Endothelial cell of umbilical vein (primary cell): Measurements from ENCODE around the gene NFX1. TPM values are rescaled to one million over a fixed set of nuclear protein-coding genes. Genes with fewer than 3 reads are reported as not detected.

Experiments used
- BruUV-seq: library from RNA; stranded (reverse); fragments of 400-500 nt; replicated peaks from 2 replicates; lab custom pipeline; 2021; lab: Mats Ljungman, UMichigan
- CTCF ChIA-PET: fragments of 300-600, 350-600 bp; sonication (Branson Sonifier 250); formaldehyde crosslinking; loops from one replicate; lab custom pipeline; 2021; ENCODE audit warnings: antibody characterized with exemption, inconsistent platforms; lab: Charles Lee
- POLR2A ChIA-PET: fragments of 300-600, 350-600 bp; sonication (Branson Sonifier 250); formaldehyde crosslinking; loops from one replicate; lab custom pipeline; 2021; ENCODE audit warnings: antibody characterized with exemption, inconsistent platforms; lab: Charles Lee
- DNase-seq: peaks from one replicate; pipeline ENCODE4 v3.0.0-alpha.2; 2011; ENCODE audit warnings: low read depth, low spot score
- FAIRE-seq: peaks from 2 replicates; lab custom pipeline; 2011; peaks lifted over from hg19 to GRCh38; lab: Jason Lieb, UNC
- H2AFZ ChIP-seq: 2 replicates; pipeline ENCODE4 v1.6.0; 2012; ENCODE audit warnings: low read depth, low read length, control low read depth, inconsistent platforms
- H3K27ac ChIP-seq: 2 replicates; pipeline ENCODE4 v1.5.1; 2011; ENCODE audit warnings: low read depth, mild to moderate bottlenecking, control low read depth, low read length, moderate library complexity; ENCODE audit not compliant: insufficient read depth
- H3K27me3 ChIP-seq, 2 experiments: 2 replicates each; pipeline versions ENCODE4 v1.6.0 to v1.6.1; 2011; ENCODE audit warnings: low read length in 2 of 2, mixed read lengths in 1 of 2; ENCODE audit not compliant: control insufficient read depth in 2 of 2, insufficient read depth in 2 of 2
- H3K36me3 ChIP-seq, 2 experiments: 2 replicates in 1 of 2; 3 replicates in 1 of 2; pipeline ENCODE4 v1.5.1; 2011; ENCODE audit warnings: low read length in 2 of 2, mild to moderate bottlenecking in 1 of 2, moderate library complexity in 1 of 2; ENCODE audit not compliant: control insufficient read depth in 2 of 2, insufficient read depth in 2 of 2; ENCODE audit errors: extremely low read depth in 1 of 2
- H3K4me1 ChIP-seq: 3 replicates; pipeline ENCODE4 v1.5.1; 2011; ENCODE audit warnings: mild to moderate bottlenecking, low read length; ENCODE audit not compliant: control insufficient read depth, insufficient read depth; ENCODE audit errors: extremely low read depth
- H3K4me2 ChIP-seq: 2 replicates; pipeline ENCODE4 v1.6.1; 2011; ENCODE audit warnings: low read length, control low read depth, mixed read lengths; ENCODE audit not compliant: insufficient read depth
- H3K4me3 ChIP-seq, 3 experiments: fragments of 200-600 bp in 1 of 3; sonication (generic), shearing (Covaris generic) in 1 of 3; replicated peaks in 1 of 3; 2 replicates each; pipeline ENCODE4 v1.5.1; 2011 to 2016; ENCODE audit warnings: control low read depth in 3 of 3, low read length in 3 of 3, mild to moderate bottlenecking in 2 of 3, inconsistent platforms in 1 of 3, low read depth in 1 of 3, moderate library complexity in 1 of 3; ENCODE audit not compliant: insufficient read depth in 1 of 3
- H3K79me2 ChIP-seq: 2 replicates; pipeline ENCODE4 v1.6.0; 2012; ENCODE audit warnings: low read length, inconsistent platforms; ENCODE audit not compliant: control insufficient read depth, insufficient read depth
- H3K9ac ChIP-seq: replicated peaks from 2 replicates; pipeline ENCODE3; 2011; ENCODE audit warnings: low read length, control low read depth; ENCODE audit not compliant: insufficient read depth; ENCODE audit errors: extremely low read depth
- H3K9me1 ChIP-seq: replicated peaks from 3 replicates; pipeline ENCODE4 v1.6.0; 2011; ENCODE audit warnings: mild to moderate bottlenecking, low read length; ENCODE audit not compliant: control insufficient read depth, insufficient read depth; ENCODE audit errors: extremely low read depth
- H3K9me3 ChIP-seq: replicated peaks from 2 replicates; pipeline ENCODE4 v1.5.1; 2012; ENCODE audit warnings: low read length, inconsistent platforms; ENCODE audit not compliant: control insufficient read depth, insufficient read depth
- H4K20me1 ChIP-seq: replicated peaks from 2 replicates; pipeline ENCODE3; 2011; ENCODE audit warnings: mild to moderate bottlenecking, low read length; ENCODE audit not compliant: control insufficient read depth, insufficient read depth; ENCODE audit errors: extremely low read depth
- EZH2 ChIP-seq: IDR thresholded peaks from 2 replicates; pipeline ENCODE4 v1.6.1; 2012; ENCODE audit warnings: borderline replicate concordance, low read depth, mild to moderate bottlenecking, moderate library complexity, low read length, inconsistent platforms; ENCODE audit not compliant: severe bottlenecking
- FOS ChIP-seq: IDR thresholded peaks from 2 replicates; pipeline ENCODE4 v1.6.1; 2011; ENCODE audit warnings: mild to moderate bottlenecking, low read length, moderate library complexity, borderline replicate concordance; ENCODE audit not compliant: insufficient read depth
- JUN ChIP-seq: IDR thresholded peaks from 2 replicates; pipeline ENCODE4 v1.6.1; 2011; ENCODE audit warnings: borderline replicate concordance, low read depth; ENCODE audit not compliant: insufficient read length, insufficient read depth
- MYC ChIP-seq: IDR thresholded peaks from one replicate; pipeline ENCODE4 v1.6.1; 2011; ENCODE audit warnings: mild to moderate bottlenecking, low read depth, low read length
- dilution Hi-C: fragments of 300-500 bp; cut with MboI; formaldehyde crosslinking; loops from one replicate; pipeline ENCODE4 v1.15.0; 2019; ENCODE audit warnings: low sequenced_read_pairs; ENCODE audit not compliant: extremely low pct_ligation_motif_present
- intact Hi-C: fragments of 100-400 bp; cut with micrococcal nuclease; formaldehyde crosslinking; loops from one replicate; pipeline ENCODE4 v1.10.0; 2022
- polyA plus RNA-seq, 4 experiments: library from polyadenylated mRNA; depleted of rRNA in 3 of 4; stranded (reverse) in 3 of 4; unstranded in 1 of 4; fragments of >200 nt; gene quantifications; 2 replicates each; pipeline versions ENCODE4 v1.2.1 to v1.2.3, GENCODE V29; 2011 to 2012; ENCODE audit warnings: missing spikeins in 1 of 4
- total RNA-seq: library from RNA; stranded (reverse); gene quantifications from 2 replicates; pipeline ENCODE4 v1.2.3, GENCODE V29; 2021
- TF ChIP-seq, protein P1 (sequence below), 2 donors: IDR thresholded peaks; 1 replicate in 1 of 2; 2 replicates in 1 of 2; pipeline ENCODE4 v1.5.1; 2011; ENCODE audit warnings: low read length in 2 of 2, mild to moderate bottlenecking in 2 of 2, moderate library complexity in 2 of 2, control low read depth in 1 of 2, inconsistent platforms in 1 of 2, low read depth in 1 of 2; ENCODE audit not compliant: insufficient read depth in 1 of 2; ENCODE audit errors: extremely low read depth in 1 of 2
- TF ChIP-seq, protein P2 (sequence below): IDR thresholded peaks from 2 replicates; pipeline ENCODE4 v1.6.1; 2011; ENCODE audit not compliant: insufficient read depth, insufficient read length

NFX1 gene
- total and polyA plus RNA-seq, 2 donors (not counting 3 experiments of a cell fraction or from before 2014, with no cell fraction given): 19.3 to 21.7 TPM

DNA sequence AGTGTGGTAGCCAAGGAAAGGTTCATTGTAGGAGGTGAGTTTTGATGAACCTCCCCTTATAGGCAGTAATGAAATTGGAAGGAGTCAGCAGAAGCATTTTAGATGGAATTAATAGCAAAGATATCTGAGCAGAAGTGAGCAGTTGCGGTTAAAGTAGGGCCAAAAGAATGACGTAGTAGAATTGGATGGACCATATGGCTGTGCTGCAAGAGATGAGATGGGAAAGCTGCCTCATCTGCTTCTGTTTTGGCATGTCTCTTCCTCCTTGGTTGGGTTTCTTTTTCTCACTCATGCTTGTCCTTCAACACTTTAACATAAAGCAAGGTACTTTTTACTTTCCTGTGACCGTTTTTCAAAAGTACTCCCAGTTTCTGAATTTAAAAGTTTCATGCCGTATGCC lies 56.2 kb downstream of the NFX1 start:
- Histone ChIP-seq H3K4me2 (no peak overlapping the region), H3K9me3 (no peaks in the 10 kb centered on the region), H3K4me3 (no peak overlapping the region), H3K9me1 (no peaks in the 10 kb centered on the region), H4K20me1 (no peaks in the 10 kb centered on the region), H3K27me3 (no peaks in the 10 kb centered on the region), H3K9ac (no peak overlapping the region), H2AFZ (no peak overlapping the region), H3K79me2 (no peaks in the 10 kb centered on the region), H3K4me1 (no peaks in the 10 kb centered on the region), H3K27ac (no peak overlapping the region), H3K36me3 (peaks cover 9 to 13% of the 10 kb centered on the region in 2 experiments)
- dilution Hi-C loops (no loop called here), intact Hi-C loops (no loop called here)
- DNase-seq: no peak
- TF ChIP-seq EZH2 (no peak), JUN (no peak)
- FAIRE-seq: no peak
- no TSS peak for BruUV-seq
- ChIA-PET POLR2A (no interaction called here), CTCF (interaction anchor here (0.6 kb wide), 1 partner anchor 191 kb away, joined by 3 read pairs; no protein-coding TSS in a partner anchor)

DNA sequence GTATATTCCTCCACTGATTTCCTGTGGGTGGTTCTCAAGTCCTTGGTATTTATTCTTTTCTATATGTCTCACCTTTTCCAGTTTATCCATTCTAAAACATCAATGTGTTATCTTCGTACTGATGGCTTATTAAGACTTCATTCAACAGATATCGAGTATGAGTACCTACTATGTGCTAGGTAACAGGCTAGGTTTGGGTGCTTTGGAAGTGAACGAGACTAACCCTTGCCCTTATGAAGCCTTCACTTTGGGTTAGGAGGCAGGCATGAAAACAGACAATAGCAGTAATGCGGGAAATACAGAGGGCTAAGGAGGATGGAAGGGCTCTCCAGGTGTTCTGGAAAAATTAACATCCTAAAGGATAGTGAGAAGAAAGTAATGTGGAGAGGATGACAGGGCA lies 58.7 kb downstream of the NFX1 start:
- DNase-seq (no peak), FAIRE-seq (no peak)
- BruUV-seq: no TSS peak
- intact Hi-C loops (no loop called here), dilution Hi-C loops (no loop called here)
- no peak overlapping the region for H3K4me3 ChIP-seq
- H3K9me3 ChIP-seq: no peaks in the 10 kb centered on the region
- H4K20me1 ChIP-seq: no peaks in the 10 kb centered on the region
- H3K4me2 ChIP-seq: no peak overlapping the region
- no peak overlapping the region for H2AFZ ChIP-seq
- no peaks in the 10 kb centered on the region for H3K27me3 ChIP-seq
- ChIA-PET CTCF (no interaction called here), POLR2A (no interaction called here)
- H3K9me1 ChIP-seq: no peaks in the 10 kb centered on the region
- no peaks in the 10 kb centered on the region for H3K4me1 ChIP-seq
- no peak overlapping the region for H3K9ac ChIP-seq
- H3K27ac ChIP-seq: no peak overlapping the region
- no peak for TF ChIP-seq FOS
- TF ChIP-seq, protein P1, sequence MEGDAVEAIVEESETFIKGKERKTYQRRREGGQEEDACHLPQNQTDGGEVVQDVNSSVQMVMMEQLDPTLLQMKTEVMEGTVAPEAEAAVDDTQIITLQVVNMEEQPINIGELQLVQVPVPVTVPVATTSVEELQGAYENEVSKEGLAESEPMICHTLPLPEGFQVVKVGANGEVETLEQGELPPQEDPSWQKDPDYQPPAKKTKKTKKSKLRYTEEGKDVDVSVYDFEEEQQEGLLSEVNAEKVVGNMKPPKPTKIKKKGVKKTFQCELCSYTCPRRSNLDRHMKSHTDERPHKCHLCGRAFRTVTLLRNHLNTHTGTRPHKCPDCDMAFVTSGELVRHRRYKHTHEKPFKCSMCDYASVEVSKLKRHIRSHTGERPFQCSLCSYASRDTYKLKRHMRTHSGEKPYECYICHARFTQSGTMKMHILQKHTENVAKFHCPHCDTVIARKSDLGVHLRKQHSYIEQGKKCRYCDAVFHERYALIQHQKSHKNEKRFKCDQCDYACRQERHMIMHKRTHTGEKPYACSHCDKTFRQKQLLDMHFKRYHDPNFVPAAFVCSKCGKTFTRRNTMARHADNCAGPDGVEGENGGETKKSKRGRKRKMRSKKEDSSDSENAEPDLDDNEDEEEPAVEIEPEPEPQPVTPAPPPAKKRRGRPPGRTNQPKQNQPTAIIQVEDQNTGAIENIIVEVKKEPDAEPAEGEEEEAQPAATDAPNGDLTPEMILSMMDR (IDR thresholded peaks at IDR 0.05; ENCODE audit: extremely low read depth in 1 of 2, insufficient read depth in 1 of 2, low read depth in 1 of 2, low read length in 2 of 2): no peak
- no peak for TF ChIP-seq EZH2
- no peak for TF ChIP-seq JUN
- TF ChIP-seq MYC: no peak
- TF ChIP-seq, protein P2, sequence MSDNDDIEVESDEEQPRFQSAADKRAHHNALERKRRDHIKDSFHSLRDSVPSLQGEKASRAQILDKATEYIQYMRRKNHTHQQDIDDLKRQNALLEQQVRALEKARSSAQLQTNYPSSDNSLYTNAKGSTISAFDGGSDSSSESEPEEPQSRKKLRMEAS: no peak
- H3K36me3 ChIP-seq: peaks cover 7 to 11% of the 10 kb centered on the region in 2 experiments
- H3K79me2 ChIP-seq: no peaks in the 10 kb centered on the region
